Breast epithelium (tissue), 3 donors: ENCODE data around the gene NPC1L1.

Source experiments
- CTCF ChIP-seq, 3 donors: fragments of 450-650 bp; IDR thresholded peaks; one replicate each; pipeline ENCODE4 v1.5.1; 2016 to 2017; ENCODE audit warnings: antibody characterized with exemption in 3 of 3, mild to moderate bottlenecking in 3 of 3, moderate library complexity in 3 of 3
- POLR2A ChIP-seq: fragments of 450-650 bp; IDR thresholded peaks from one replicate; pipeline ENCODE4 v1.6.1; 2016; ENCODE audit warnings: antibody characterized with exemption, mild to moderate bottlenecking, moderate library complexity

DNA sequence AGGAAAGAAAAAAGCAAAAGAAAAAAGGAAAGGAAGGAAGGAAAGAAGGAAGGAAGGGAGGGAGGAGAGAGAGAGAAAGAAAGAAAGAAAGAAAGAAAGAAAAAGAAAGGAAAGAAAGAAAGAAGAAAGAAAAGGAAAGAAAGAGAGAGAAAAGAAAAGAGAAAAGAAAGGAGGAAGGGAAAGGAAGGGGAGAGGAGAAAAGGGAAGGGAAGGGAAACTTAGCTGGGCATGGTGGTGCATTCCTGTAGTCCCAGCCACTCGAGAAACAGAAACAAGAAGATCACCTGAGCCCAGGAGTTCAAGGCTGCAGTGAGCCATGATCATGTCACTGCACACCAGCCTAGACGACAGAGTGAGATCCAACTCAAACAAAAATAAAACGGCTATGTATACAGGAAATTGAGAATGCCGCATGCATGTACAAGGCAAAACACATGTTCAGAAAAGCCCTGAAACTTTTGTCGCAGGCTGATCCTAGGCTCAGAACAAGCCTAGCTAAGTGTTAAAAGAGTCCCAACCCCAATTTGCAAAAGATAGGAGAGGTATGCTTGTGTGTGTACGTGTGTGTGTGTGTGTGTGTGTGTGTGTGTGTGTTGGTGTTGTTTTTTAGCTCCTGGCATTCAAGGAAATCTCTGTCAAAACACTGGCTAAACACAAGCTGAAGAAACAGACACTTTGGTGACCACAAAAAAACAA, 6.6 kb upstream of the NPC1L1 start:
- TF ChIP-seq CTCF (IDR thresholded peaks at IDR 0.05) (no peak), POLR2A (no peak)
